ENCODE data around the gene RIPK3.

The RIPK3 gene

GRCh38 chr14:24298892-24299254 lies 40.9 kb downstream of the RIPK3 start:
- no peak for DNase-seq

- DNase-seq = no peak
Observed at GRCh38 chr14:24297190-24297964, 42.4 kb downstream of the RIPK3 start.

- peak; percentile 75 for DNase-seq
Observed at GRCh38 chr14:24296341-24297157, 43.2 kb downstream of the RIPK3 start.

DNA sequence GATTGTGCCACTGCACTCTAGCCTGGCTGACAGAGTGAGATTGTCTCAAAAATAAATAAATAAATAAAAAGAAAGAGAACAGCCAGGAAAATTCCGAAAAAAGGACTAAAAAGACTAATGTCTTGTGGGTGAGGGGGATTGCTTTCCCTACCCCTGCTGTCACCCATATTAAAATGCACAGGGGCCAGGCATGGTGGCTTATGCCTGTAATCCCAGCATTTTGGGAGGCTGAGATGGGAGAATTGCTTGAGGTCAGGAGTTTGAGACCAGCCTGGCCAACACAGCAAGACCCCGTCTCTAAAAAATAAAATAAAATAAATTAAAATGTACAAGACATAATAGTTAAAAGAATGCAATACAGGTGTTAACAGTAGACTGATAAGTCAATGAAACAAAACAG lies 46.3 kb downstream of the RIPK3 start:
- DNase-seq = no peak

GRCh38 chr14:24292118-24292807 lies 47.5 kb downstream of the RIPK3 start:
- DNase-seq = no peak

DNA sequence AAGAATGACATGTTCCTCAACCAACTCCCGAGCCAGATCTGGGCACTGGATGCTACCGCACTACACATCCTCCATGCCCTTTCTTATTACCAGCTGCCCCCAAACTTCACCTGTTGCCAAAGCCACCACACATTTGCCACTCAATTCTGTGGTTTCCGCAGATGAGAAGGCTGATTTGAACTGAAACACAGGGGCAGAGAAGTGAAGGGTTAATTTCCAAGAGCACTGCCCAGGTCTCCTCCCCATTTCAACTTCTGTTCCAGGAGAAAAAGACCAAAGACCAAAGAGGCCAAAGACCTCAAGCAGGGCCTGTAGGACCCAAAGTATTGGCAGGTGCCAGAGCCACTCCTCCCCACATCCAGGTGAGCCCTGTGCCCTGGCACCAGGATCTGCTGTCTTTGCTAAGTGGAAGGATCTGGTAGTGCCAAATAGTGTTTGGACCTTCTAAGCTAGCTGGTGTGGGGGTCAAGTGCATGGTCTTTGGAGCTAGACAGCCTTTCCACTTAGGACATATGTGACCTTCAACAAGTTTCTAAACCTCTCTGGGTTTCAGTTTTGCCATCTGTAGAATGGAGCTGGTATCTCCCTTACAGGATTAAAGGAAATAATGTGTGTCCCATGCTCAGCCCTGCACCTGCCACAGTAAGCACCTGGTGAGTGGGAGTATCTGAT lies 48.2 kb downstream of the RIPK3 start:
- no peak for DNase-seq

DNA sequence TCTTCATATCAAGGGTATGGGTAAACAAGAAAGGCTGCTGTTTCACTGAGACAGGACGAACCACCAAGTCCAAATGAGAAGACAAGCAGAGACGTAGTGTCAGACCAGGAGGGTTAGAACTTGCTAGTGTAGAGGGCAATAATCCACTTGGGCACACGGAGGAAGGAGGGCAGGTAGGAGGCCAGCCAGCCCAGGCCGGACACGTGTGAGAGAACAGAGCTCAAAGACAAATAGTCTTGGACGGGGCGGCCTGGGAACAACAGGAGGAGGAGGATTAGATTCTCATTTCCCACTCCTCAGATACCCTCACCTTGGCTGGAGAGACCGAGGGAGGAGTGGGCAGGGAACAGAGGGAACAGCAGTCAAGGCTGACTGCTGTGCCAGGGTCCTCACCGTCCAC lies 49.0 kb downstream of the RIPK3 start:
- DNase-seq = no peak

- DNase-seq = peak; percentile 53
Observed at GRCh38 chr14:24289649-24290280, 50.0 kb downstream of the RIPK3 start.

- DNase-seq = no peak
Observed at GRCh38 chr14:24286996-24287395, 52.8 kb downstream of the RIPK3 start.

All from stimulated activated naive CD4-positive, alpha-beta T cell treated with Interleukin-2 at 50 U/mL for 16 hours (primary cell).